Upper lobe of left lung (tissue), 6 donors: ENCODE data around the gene DSTYK. TPM values are rescaled to one million over a fixed set of nuclear protein-coding genes. Genes with fewer than 3 reads are reported as not detected.

Experiments used
- ATAC-seq, 2 donors: fragments of 200-7000 bp; cut with Tn5 transposase; one replicate each; pipeline ENCODE4 v1.9.1; 2022; ENCODE audit warnings: mild to moderate bottlenecking in 2 of 2, moderate library complexity in 2 of 2; ENCODE audit not compliant: low FRiP score in 2 of 2
- DNase-seq, 2 donors: peaks; one replicate each; pipeline ENCODE4 v3.0.0-alpha.2; 2019 to 2020
- H3K27ac ChIP-seq, 4 donors: fragments of 200-600 bp; sonication (generic); one replicate each; pipeline ENCODE4 v1.5.1; 2016 to 2019
- H3K27me3 ChIP-seq, 4 donors: fragments of 200-600 bp; sonication (generic); one replicate each; pipeline ENCODE4 v1.5.1; 2017 to 2019
- H3K36me3 ChIP-seq, 4 donors: fragments of 200-600 bp; sonication (generic); one replicate each; pipeline ENCODE4 v1.5.1; 2016 to 2019
- H3K4me1 ChIP-seq, 4 donors: fragments of 200-600 bp; sonication (generic); one replicate each; pipeline ENCODE4 v1.5.1; 2018 to 2019
- H3K4me3 ChIP-seq, 4 donors: fragments of 200-600 bp; sonication (generic); one replicate each; pipeline ENCODE4 v1.5.1; 2017 to 2019; ENCODE audit warnings: mild to moderate bottlenecking in 2 of 4, moderate library complexity in 1 of 4
- H3K9me3 ChIP-seq, 4 donors: fragments of 200-600 bp; sonication (generic); one replicate each; pipeline ENCODE4 v1.5.1; 2018 to 2019
- CTCF ChIP-seq, 6 experiments: fragments of 450-650 bp in 4 of 6; fragments of 200-600 bp in 2 of 6; sonication (generic) in 2 of 6; IDR thresholded peaks; one replicate each; pipeline ENCODE4 v1.5.1; 2016 to 2019; ENCODE audit warnings: antibody characterized with exemption in 6 of 6
- EP300 ChIP-seq, 4 donors: sonication (generic); formaldehyde crosslinking; IDR thresholded peaks; one replicate each; pipeline ENCODE4 v1.5.1; 2017; ENCODE audit warnings: antibody characterized with exemption in 4 of 4, control low read depth in 2 of 4
- POLR2A ChIP-seq, 4 donors: fragments of 450-650 bp; IDR thresholded peaks; one replicate each; pipeline ENCODE4 v1.5.1; 2016 to 2017; ENCODE audit warnings: antibody characterized with exemption in 4 of 4, mild to moderate bottlenecking in 2 of 4
- POLR2AphosphoS5 ChIP-seq, 2 donors: sonication (generic); formaldehyde crosslinking; IDR thresholded peaks; one replicate each; pipeline ENCODE4 v1.5.1; 2017; ENCODE audit warnings: antibody characterized with exemption in 2 of 2
- WGBS, 2 donors: methylation state at CpG; one replicate each; pipeline ENCODE4 v1.1.5; 2017 to 2018; 5-methylcytosine and 5-hydroxymethylcytosine counted together
- total RNA-seq, 6 donors: library from RNA; depleted of rRNA in 4 of 6; stranded (reverse); fragments of >200 nt in 4 of 6; gene quantifications; one replicate each; pipeline versions ENCODE4 v1.1.0 to v1.2.1, GENCODE V29; 2016 to 2021
- donor health status: DM: no; HTN: no; CAD: no; lungs with moderate emphysema.
- donor health status: DM: no; HTN: yes; CAD: no; lungs with severe emphysema.

Gene DSTYK
- total RNA-seq, 6 donors from 2014 or later, result 8.4 to 15.7 (median 10.6) TPM

- H3K27me3 ChIP-seq, result no peaks in the 10 kb centered on the region
- H3K36me3 ChIP-seq, result peaks cover 5 to 84% (median 45%) of the 10 kb centered on the region in 4 donors
- H3K4me3 ChIP-seq, result no peak overlapping the region
- H3K4me1 ChIP-seq, result no peaks in the 10 kb centered on the region
- no peak for ATAC-seq
- H3K9me3 ChIP-seq, result no peaks in the 10 kb centered on the region
- WGBS, 2 donors, result 92 to 98% methylated on average over 5 of the region's 5 CpGs
- DNase-seq, result no peak
- no peak for TF ChIP-seq EP300 (IDR thresholded peaks at IDR 0.05)
- TF ChIP-seq POLR2AphosphoS5 (IDR thresholded peaks at IDR 0.05), result no peak
- TF ChIP-seq POLR2A (IDR thresholded peaks at IDR 0.05), result no peak
- no peak for TF ChIP-seq CTCF (IDR thresholded peaks at IDR 0.05)
- no peak overlapping the region for H3K27ac ChIP-seq
These were observed 101.8 kb downstream of the DSTYK start for GRCh38 chr1:205109711-205110110.

- Histone ChIP-seq H3K4me1 (no peaks in the 10 kb centered on the region), H3K9me3 (no peaks in the 10 kb centered on the region), H3K27ac (no peak overlapping the region), H3K4me3 (no peak overlapping the region), H3K36me3 (peaks cover 10 to 84% (median 47%) of the 10 kb centered on the region in 4 donors), H3K27me3 (no peaks in the 10 kb centered on the region)
- no peak for DNase-seq
- no peak for TF ChIP-seq EP300 (IDR thresholded peaks at IDR 0.05)
- TF ChIP-seq CTCF (IDR thresholded peaks at IDR 0.05), result no peak
- no peak for TF ChIP-seq POLR2A (IDR thresholded peaks at IDR 0.05)
- TF ChIP-seq POLR2AphosphoS5 (IDR thresholded peaks at IDR 0.05), result no peak
- ATAC-seq, result no peak
- 90 to 100% methylated on average over 1 of the region's 1 CpG for WGBS, 2 donors
These were observed 102.2 kb downstream of the DSTYK start for GRCh38 chr1:205109269-205109668.

- WGBS, 2 donors, result 82 to 87% methylated on average over 4 of the region's 4 CpGs
- Histone ChIP-seq H3K27me3 (no peaks in the 10 kb centered on the region), H3K27ac (no peak overlapping the region), H3K4me1 (no peaks in the 10 kb centered on the region), H3K36me3 (peaks cover 15 to 84% (median 46%) of the 10 kb centered on the region in 4 donors), H3K9me3 (no peaks in the 10 kb centered on the region), H3K4me3 (no peak overlapping the region)
- DNase-seq (no peak), ATAC-seq (no peak)
- TF ChIP-seq POLR2A (IDR thresholded peaks at IDR 0.05), result no peak
- no peak for TF ChIP-seq EP300 (IDR thresholded peaks at IDR 0.05)
- no peak for TF ChIP-seq CTCF (IDR thresholded peaks at IDR 0.05)
- TF ChIP-seq POLR2AphosphoS5 (IDR thresholded peaks at IDR 0.05), result no peak
These were observed 103.0 kb downstream of the DSTYK start for GRCh38 chr1:205108464-205108863.

GRCh38 chr1:205107327-205107726, 104.2 kb downstream of the DSTYK start:
- Histone ChIP-seq H3K4me3 (no peak overlapping the region), H3K27me3 (no peaks in the 10 kb centered on the region), H3K36me3 (peaks cover 13 to 84% (median 50%) of the 10 kb centered on the region in 4 donors), H3K27ac (no peak overlapping the region), H3K4me1 (no peaks in the 10 kb centered on the region), H3K9me3 (no peaks in the 10 kb centered on the region)
- TF ChIP-seq EP300 (IDR thresholded peaks at IDR 0.05) (no peak), POLR2A (IDR thresholded peaks at IDR 0.05) (no peak), POLR2AphosphoS5 (IDR thresholded peaks at IDR 0.05) (no peak), CTCF (IDR thresholded peaks at IDR 0.05) (no peak)
- no peak for ATAC-seq
- DNase-seq, result no peak
- WGBS, 2 donors, result 85 to 87% methylated on average over 4 of the region's 4 CpGs

DNA sequence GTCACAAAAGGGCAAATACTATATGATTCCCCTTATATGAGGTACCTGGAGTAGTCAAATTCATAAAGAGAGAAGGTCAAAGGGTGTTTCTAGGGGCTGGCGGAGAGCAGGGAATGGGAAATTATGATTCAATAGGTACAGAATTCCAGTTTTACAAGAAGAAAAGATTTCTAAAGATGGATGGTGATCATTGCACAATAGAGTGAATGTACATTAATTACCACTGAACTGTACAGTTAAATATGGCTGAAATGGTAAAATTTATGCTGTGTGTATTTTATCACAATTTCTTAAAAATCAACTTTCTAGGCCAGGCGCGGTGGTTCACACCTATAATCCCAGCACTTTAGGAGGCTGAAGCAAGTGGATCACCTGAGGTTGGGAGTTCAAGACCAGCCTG, 109.1 kb downstream of the DSTYK start:
- Histone ChIP-seq H3K9me3 (no peaks in the 10 kb centered on the region), H3K27me3 (no peaks in the 10 kb centered on the region), H3K4me3 (no peak overlapping the region), H3K36me3 (peaks cover 36 to 91% (median 84%) of the 10 kb centered on the region in 4 donors), H3K4me1 (no peaks in the 10 kb centered on the region), H3K27ac (no peak overlapping the region)
- no peak for ATAC-seq
- DNase-seq, result no peak
- WGBS, 2 donors, result 96 to 97% methylated on average over 3 of the region's 3 CpGs
- TF ChIP-seq POLR2AphosphoS5 (IDR thresholded peaks at IDR 0.05) (no peak), EP300 (IDR thresholded peaks at IDR 0.05) (no peak), CTCF (IDR thresholded peaks at IDR 0.05) (no peak), POLR2A (IDR thresholded peaks at IDR 0.05) (no peak)
